MM.1S (cell line): ENCODE data around the gene IL13RA2.
A peak's percentile ranks its signal among the peaks of the same experiment; 100 is the strongest.

ENCODE experiments used
- CTCF ChIP-seq: fragments of 300-600 bp; sonication (generic); IDR thresholded peaks from 2 replicates; pipeline ENCODE4 v1.5.1; 2016; ENCODE audit warnings: antibody characterized with exemption, low read length, mixed read lengths
- EZH2 ChIP-seq: fragments of 300-600 bp; sonication (generic); optimal IDR thresholded peaks from 2 replicates; pipeline ENCODE3; 2017; ENCODE audit warnings: low read depth, mild to moderate bottlenecking, antibody characterized with exemption, low read length, mixed read lengths
- EZH2phosphoT487 ChIP-seq: fragments of 300-600 bp; sonication (generic); IDR thresholded peaks from 2 replicates; pipeline ENCODE4 v1.6.1; 2018; ENCODE audit warnings: antibody characterized with exemption, low read length

GRCh38 chrX:114959729-114960128 is 57.7 kb downstream of the IL13RA2 start:
- TF ChIP-seq CTCF (peak; percentile 55), EZH2 (no peak), EZH2phosphoT487 (no peak)
